Ishikawa (cell line): Measurements from ENCODE around the gene PLEKHA6.

ENCODE experiments used
- EGR1 ChIP-seq: IDR thresholded peaks from 2 replicates; pipeline ENCODE4 v1.6.1; 2012
- EP300 ChIP-seq: IDR thresholded peaks from 2 replicates; pipeline ENCODE4 v1.6.1; 2012; ENCODE audit warnings: borderline replicate concordance

GRCh38 chr1:204406621-204407020, 46.9 kb upstream of the PLEKHA6 start:
- TF ChIP-seq EGR1 (no peak), EP300 (no peak)
